Astrocyte (in vitro differentiated cells and primary cell): ENCODE results near the gene TNNI3K.

Experiments
- EZH2 ChIP-seq: IDR thresholded peaks from 2 replicates; pipeline ENCODE4 v1.6.1; 2012; ENCODE audit warnings: mild to moderate bottlenecking, low read length, inconsistent platforms; ENCODE audit not compliant: insufficient read depth
- TF ChIP-seq, protein P1 (sequence below): IDR thresholded peaks from 2 replicates; pipeline ENCODE4 v1.5.1; 2011; ENCODE audit warnings: low read depth, mild to moderate bottlenecking, inconsistent platforms, low read length, moderate library complexity; ENCODE audit not compliant: insufficient read depth

- TF ChIP-seq, protein P1, sequence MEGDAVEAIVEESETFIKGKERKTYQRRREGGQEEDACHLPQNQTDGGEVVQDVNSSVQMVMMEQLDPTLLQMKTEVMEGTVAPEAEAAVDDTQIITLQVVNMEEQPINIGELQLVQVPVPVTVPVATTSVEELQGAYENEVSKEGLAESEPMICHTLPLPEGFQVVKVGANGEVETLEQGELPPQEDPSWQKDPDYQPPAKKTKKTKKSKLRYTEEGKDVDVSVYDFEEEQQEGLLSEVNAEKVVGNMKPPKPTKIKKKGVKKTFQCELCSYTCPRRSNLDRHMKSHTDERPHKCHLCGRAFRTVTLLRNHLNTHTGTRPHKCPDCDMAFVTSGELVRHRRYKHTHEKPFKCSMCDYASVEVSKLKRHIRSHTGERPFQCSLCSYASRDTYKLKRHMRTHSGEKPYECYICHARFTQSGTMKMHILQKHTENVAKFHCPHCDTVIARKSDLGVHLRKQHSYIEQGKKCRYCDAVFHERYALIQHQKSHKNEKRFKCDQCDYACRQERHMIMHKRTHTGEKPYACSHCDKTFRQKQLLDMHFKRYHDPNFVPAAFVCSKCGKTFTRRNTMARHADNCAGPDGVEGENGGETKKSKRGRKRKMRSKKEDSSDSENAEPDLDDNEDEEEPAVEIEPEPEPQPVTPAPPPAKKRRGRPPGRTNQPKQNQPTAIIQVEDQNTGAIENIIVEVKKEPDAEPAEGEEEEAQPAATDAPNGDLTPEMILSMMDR, result no peak
- no peak for TF ChIP-seq EZH2
These were observed 230.1 kb downstream of the TNNI3K start for GRCh38 chr1:74465193-74465681.
